Mesenteric fat pad (tissue), 1 donor: ENCODE measurements around the gene PRICKLE2. TPM values are rescaled to one million over a fixed set of nuclear protein-coding genes. Genes with fewer than 3 reads are reported as not detected.

ENCODE experiments used
- DNase-seq: peaks from one replicate; pipeline ENCODE4 v3.0.0-alpha.2; 2020; ENCODE audit warnings: low spot score
- total RNA-seq: library from RNA; stranded (reverse); fragmentation: NEBNext Ultra II Directional; extraction: Animal tissue kit (Norgen Biotek cat#: 25700); gene quantifications from one replicate; pipeline ENCODE4 v1.2.1, GENCODE V29; 2021
- donor health status: DM: yes; HTN: yes; CAD: no.

PRICKLE2 gene
- total RNA-seq, 1 donor from 2014 or later = 65.7 TPM

DNA sequence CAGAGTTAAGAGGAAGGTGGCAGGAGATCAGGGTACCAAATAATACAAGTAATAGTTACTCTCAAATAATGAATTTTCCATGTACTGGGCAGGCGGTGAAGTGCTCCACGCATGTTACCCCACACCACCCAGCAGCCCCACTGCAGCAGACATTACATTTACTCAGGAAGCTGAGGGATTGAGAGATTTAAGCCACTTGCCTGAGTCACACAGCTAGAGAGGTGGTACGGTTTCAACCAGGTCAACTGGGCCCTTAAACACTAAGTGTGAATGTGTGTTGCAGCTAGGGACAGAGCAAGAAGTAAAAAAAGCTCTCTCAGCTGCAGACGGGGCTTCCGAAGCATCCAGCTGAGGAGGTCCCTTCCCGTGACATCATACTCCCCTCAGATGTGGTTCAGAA lies 91.3 kb downstream of the PRICKLE2 start:
- no peak for DNase-seq

DNA sequence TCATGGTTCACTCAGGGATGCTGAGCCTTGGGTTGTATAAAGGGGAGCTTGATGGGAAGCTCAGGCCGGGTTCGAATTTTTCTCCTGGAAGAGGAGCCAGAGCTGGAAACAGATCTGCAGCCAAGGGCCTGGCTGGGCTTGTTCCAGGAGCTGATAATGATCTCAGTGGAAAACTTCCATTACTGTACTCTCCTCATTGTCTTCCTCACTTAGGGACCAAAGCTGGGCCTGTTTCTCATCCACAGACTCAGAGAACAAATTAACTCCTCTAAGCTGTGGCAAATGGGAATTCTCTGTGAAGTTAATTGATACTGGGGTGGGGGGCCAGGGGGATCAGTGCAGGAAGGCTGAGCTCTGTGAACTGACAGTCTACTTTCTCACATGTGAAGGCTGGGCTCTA lies 92.0 kb downstream of the PRICKLE2 start:
- no peak for DNase-seq

DNA sequence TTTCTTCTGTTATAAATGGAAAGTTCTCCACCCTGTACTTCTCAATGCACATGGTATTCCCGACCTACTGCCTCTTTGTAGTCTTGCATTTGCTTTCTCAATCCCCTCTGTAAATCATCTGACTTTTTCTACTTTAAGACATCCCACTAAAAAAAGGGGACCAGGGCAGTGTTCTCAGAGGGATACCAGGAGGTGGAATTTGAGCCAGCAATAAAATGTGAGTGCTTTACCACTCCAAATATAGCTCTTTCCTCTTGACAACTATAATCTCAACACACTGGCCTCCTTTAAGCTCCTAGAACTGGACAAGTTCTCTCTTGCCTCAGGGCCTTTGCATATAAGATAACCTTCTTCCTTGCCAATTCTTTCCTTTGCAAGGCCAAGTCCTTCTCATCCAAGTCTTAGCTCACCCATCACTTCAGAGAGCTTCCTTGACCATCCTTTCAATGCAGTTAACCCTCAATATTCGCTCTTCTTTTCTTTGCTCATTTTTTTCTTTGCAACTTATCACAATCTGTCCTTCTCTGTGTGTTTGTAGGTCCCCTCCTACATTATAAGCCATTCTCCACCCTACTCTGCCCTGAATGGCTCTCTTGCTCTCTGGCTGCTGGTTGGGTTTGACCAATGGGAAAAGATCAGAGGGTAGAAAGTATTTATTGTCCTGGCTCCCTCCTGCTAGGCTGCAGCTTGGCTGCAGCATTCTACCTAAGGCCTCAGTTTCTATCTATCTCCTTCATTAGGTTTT lies 93.4 kb downstream of the PRICKLE2 start:
- no peak for DNase-seq

DNA sequence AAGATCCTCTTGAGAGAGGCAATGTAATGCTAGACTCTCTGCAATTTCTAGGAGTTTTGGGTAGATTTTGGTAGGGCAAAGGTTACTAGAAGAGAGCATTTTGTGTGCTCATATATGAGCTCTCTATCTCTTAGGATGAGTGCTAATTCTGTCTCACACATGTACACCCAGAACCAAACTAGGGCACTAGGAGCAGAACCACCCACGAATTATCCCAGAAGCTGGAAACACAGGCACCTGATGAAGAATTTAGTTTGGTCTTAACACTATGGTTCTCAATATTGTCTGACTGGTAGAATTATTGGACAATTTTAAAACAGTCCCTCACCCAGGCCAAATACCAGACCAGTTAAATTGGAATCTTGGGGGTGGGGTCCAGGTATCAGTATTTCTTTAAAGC lies 94.8 kb downstream of the PRICKLE2 start:
- DNase-seq = no peak

DNA sequence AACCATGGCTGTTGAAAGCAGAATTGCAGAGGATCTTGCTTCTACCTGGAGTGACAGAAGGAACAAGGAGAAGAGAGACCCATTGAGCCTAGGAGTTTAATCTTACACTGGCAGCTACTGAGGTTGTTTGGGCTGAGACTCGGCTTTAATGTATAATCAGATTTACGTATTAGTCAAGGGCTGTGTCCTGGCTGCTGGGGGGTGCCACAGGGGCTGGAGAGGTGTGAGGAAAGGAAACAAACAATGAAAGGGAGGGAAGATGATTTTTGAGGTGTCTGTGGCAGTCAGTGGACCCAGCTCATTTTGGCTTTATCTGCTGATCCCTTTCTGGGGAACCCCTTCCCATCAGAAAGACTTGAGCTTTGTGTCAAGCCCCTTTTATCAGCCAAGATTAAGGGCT lies 95.7 kb downstream of the PRICKLE2 start:
- DNase-seq = no peak

DNA sequence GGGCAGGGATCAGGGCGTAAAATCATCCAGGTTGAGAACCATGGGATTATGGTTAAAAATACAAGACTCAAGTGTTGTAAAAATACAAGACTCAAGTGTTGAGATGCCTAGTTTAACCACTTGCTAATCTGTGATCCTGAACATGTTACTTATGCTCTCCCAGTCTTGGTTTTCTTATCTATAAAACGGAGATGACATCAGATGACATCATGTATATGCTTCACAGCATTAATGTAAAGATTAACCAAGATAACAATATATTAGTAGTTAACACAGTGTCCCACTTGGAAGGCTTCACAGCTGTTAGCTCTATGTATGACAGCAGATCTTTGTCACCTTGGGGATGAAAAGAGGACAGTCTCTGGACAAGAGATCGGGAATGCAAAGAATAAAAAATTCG lies 96.2 kb downstream of the PRICKLE2 start:
- no peak for DNase-seq

DNA sequence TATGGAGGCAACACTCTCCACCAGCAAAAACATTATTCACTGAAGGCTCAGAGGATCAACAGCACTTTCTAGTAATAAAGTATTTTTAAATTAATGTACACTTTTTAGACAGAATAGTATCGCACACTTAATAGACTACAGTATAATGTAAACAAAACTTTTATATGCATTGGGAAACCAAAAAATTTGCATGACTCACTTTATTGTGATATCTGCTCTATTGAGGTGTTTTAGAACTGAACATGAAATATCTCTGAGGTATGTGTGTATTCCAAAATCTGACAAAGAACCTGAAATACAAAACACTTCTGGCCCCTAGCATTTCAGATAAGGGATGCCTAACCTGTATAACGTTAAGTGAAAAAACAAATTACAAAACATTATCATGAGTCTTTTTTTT lies 99.7 kb downstream of the PRICKLE2 start:
- no peak for DNase-seq

DNA sequence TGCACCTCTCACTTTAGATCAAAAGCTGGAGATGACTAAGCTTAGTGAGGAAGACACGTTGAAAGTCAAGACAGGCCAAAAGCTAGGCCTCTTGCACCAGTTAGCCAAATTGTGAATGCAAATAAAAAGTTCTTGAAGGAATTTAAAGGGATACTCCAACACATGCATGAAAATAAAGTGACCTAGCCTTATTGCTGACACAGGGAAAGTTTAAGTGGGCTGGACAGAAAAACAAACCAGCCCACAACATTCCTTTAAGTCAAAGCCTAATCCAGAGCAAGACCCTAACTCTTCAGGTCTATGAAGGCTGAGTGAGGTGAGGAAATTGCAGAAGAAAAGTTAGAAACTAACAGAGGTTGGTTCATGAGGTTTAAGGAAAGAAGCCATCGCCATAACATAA lies 101.3 kb downstream of the PRICKLE2 start:
- DNase-seq = no peak

DNA sequence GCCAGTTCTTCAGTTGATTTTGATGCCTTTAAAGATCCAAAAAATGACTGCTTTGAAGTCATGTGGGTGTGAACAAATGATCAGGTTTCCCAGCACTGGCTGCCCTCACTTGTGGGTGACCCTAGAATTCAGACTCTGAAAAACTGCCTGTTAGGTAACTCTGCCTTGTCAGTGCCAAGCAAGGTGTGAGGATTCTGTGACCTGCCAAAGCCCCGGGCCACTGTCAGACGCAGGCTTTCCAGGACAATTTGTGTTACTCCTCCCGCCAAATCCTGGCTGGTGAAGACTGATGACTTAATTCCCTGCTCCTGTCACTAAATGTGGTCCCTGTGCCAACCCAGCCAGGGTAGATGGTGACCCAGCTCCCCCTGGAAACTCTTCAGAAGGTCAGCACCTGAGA lies 102.8 kb downstream of the PRICKLE2 start:
- DNase-seq = no peak

DNA sequence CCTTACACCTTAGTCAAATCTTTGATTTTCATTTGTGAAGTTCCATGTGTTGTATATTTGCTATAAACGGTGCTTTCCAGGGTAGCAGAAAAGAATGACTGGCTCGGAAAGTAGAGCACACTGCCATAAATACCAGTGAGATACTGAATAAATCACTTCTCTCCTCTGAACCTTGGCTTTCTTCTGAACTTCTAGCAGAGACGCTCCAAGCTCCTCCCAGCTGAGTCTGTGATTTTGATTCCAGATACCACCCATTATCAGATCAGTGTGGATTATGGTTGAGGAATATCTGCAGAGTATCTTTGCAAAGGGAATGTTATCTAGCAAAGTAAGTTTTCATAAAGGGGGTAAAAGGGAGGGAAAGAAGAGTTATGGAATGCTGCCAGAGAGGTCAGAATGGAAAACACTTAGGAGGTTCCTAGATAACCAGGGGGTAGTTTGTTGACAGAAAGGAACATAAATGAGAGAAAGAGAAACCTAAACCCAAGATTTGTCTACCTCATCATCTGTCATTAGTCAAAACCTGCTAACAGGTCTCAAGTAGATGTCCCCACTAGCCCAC lies 103.4 kb downstream of the PRICKLE2 start:
- DNase-seq = no peak

DNA sequence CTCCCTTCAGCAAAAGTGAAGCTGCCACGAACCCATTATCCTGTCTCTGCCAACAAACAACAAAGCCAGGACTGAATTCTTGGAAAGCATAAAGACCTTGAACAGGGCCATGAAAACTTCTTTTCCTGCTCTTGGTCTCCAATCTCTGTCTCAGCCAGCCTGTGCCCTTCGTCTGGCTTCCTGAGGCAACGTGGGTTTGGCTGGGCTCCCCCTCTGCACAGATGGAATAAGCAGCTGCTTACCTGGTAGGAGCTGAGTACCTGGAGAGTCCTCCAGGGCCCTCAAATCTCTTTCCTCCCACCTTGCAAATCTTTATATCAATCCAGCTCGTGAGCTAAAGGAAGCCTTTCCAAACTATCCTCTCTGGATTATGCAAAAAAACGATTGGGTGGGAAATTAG lies 104.4 kb downstream of the PRICKLE2 start:
- DNase-seq = no peak

DNA sequence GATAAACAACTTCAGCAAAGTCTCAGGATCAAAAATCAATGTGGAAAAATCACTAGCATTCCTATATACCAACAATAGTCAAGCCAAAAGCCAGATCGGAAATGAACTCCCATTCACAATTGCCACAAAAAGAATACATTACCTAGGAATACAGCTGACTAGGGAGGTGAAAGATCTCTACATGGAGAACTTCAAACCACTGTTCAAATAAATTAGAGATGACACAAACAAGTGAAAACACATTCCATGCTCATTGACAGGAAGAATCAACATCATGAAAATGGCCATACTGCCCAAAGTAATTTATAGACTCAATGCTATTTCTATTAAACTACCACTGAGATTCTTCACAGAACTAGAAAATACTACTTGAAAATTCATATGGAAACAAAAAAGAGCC lies 107.8 kb downstream of the PRICKLE2 start:
- DNase-seq = no peak

DNA sequence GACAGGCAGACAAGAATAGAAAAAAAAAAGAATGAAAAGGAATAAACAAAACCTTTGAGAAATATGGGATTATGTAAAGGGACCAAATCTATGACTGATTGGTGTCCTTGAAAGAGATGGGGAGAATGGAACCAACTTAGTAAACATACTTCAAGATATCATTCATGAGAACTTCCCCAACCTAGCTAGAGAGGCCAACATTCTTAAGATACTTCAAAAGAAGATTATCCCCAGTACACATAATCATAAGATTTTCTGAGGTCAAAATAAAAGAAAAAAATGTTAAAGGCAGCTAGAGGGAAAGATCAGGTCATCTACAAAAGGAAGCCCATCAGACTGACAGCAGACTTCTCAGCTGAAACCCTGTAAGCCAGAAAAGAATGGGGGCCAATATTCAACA lies 110.6 kb downstream of the PRICKLE2 start:
- no peak for DNase-seq

DNA sequence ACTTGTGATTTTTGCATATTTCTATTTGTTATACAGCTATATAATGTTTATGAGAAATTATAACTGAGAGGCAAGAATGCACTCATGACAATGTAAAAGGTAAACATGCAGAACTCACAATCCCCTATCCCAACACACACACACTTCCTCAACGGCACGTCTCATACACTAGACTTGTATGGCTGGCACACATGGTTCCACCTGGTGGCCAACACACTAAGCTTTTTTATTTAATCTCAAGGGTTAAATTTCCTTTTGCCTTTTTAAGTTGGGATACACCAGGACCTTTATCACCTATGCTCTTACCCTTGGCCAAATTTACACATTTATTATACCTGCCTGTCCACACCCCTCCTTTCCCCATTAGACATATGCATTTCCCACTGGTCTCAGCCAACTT lies 113.4 kb downstream of the PRICKLE2 start:
- DNase-seq = no peak

DNA sequence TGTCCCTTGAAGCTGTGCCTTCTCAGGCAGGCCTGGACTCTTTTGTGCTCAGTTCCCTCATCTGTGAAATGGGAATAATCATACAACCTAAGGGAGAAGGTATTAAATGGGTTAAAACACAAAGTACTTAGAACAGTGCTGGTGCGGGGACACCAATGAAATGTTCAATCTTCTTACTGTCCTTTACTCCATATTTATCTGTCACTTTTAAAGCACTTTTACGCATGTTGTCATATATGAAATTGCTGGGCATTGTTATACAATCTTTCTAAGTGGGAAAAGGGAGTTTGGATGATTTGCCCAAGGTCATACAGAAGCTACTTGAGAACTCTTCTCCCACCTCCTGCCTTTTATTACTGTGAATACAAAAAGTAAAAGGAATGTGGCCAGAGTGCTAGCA lies 114.2 kb downstream of the PRICKLE2 start:
- no peak for DNase-seq

DNA sequence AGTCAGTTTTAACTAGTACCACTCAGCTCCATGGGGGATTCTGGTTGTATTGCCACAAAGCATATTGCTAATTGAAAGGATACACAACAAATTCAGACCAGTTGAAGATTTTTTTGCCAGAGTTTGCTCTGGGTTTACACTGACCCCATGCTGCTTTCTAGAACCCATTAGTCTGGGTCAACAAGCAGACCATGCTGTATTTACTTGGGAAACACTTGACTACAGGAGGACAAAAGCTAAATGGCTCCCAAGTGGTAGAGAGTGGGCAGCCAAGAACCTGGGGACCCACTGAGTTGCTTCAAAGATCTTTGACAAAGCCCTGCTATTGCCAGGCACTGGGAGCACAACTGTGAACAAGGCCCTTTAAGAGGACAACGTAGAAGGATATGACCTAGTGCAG lies 115.2 kb downstream of the PRICKLE2 start:
- DNase-seq = no peak

DNA sequence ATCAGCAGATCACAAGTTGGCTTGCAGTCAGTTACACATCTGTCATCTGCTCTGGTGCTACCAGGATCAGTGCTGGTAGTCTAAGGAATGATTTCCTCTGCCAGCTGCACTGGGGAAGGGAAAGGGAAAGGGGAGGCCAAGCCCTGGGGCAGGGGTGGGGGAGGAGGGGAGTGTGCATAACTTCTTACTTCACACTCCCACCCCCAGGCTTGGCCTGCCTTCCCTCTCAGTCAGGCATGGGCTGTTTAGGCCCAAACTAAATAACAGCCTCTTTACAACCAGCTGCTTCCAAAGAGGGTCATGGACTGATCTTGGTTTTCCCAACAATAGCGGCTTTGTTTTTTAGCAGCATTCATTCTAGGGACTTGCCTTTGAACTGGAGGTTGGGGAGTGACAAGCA lies 115.8 kb downstream of the PRICKLE2 start:
- no peak for DNase-seq

DNA sequence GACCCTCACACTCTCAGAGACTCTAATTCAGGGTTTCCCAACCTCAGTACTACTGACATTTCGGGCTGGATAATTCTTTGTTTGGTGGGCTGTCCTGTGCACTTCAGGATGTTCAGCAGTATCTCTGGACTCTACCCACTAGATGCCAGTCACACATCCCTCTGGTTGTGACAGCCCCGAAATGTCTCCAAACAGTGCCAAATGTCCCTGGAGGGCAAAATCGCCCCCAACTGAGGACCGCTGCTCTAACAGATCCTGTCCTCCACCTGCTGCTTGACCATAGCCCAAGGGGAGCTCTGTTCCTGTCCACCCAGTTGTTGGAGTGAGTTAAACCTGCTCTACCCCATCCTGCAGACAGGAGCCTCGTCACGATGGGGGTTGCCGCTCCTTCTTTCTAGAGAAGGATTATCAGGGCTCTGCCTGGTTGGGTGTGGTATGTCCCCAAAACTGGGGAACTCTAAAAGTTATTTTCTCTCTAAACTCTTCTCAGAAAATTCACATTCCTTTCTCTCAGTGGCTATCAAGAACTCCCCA lies 116.4 kb downstream of the PRICKLE2 start:
- DNase-seq = no peak

DNA sequence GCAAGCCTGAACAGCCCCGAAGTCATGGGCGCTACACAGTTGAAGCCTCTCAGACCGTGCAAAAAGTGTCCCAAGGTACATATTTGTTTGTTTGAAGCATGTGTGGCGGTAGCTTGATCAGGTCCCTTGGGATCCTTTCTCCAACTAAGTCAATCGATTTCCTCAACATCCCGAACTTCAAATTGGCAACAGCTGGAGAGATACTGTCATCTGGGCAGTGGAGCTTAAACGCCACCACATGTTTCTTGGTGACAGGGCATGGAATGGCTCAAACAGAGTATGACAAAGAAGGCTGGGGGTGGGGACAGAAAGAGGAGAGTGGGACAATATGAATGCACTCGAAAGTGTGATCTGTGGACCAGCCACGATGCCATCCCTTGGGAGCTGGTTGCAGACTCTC lies 117.0 kb downstream of the PRICKLE2 start:
- DNase-seq = no peak

DNA sequence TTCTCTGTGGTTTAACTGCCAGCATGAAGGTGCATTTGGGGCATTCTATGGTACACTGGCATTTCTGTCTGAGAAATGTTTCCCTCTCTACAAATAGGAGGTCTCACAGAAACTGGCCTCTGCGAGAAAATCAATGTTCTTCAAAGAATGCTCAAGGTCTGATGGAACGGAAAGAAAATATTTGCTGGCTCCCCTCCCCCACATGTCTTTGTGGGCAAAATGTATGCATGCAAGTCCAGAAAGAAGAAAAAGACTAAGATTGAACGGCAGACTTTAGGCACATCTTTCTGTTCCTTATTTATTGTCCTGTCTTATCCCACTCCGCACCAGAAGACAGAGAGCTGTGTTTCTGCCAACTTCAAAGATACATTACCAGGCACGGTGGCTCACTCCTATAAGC lies 118.1 kb downstream of the PRICKLE2 start:
- no peak for DNase-seq

DNA sequence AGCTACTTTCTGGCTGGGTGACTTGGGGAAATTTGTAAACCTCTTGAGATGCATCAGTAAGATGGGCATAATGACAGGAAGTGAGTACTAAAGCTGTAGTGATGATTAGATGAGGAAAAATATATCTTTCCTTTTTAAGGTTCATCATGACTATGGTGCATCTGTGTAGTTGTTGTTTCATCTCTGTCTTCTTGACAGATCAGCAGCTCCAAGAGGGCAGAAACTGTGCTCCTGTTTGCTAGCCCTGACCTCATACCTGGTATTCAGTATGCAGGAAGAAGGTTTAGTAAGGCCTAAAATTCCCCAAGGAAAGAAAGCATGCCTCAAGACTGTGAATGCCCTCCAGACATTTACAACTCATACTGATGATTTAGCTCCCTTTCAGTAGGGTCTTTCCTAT lies 119.5 kb downstream of the PRICKLE2 start:
- no peak for DNase-seq

DNA sequence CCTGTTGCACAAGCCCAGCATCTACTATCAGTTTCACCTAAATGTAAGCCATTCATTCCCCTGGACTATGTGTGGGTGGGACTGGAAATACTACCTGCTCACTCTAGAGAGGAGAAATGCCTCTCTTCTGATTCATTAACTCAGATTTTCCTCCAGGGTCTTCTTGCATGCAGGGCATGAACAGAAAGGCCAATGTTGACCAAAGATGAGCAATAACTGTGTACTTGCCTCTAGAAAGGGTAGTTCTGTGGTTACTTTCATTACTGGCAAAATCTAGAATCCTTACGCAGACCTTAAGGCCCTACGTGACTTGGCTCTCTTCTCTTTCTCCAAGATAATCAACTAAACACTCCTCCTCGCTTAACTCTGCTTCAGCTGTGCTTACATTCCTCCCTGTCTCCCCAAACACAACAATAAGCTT lies 120.6 kb downstream of the PRICKLE2 start:
- DNase-seq = no peak

DNA sequence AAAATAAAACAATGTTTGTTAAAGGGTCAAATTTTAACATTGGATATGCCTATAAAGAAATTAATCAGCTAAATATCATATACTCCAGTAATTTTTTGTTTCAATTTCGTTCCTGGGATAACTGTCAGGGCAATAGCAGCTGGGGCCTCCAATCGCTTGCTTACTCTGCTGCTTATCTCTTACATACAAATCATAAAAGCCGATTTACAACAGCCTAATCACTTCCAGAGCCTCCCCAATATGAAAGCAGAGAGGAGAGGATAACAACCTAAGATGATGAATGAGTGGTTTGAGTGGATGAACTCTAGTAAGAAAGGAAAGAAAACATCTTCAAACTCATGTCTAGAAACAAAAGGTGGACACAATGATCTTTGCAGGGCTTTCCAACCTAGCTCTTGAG lies 121.3 kb downstream of the PRICKLE2 start:
- DNase-seq = no peak
